Osteoblast (primary cell): ENCODE data around the gene EDIL3. TPM values are rescaled to one million over a fixed set of nuclear protein-coding genes. Genes with fewer than 3 reads are reported as not detected.

ENCODE experiments used
- DNase-seq: peaks from one replicate; pipeline ENCODE4 v3.0.0; 2011; ENCODE audit warnings: low spot score, mixed read lengths; ENCODE audit not compliant: insufficient read length; ENCODE audit errors: missing footprints
- H2AFZ ChIP-seq: 2 replicates; pipeline ENCODE4 v1.6.0; 2011; ENCODE audit warnings: mild to moderate bottlenecking, low read length
- H3K27ac ChIP-seq: 2 replicates; pipeline ENCODE4 v1.5.1; 2011; ENCODE audit warnings: mild to moderate bottlenecking, low read depth, low read length, moderate library complexity
- H3K27me3 ChIP-seq: 2 replicates; pipeline ENCODE4 v1.6.0; 2012; ENCODE audit warnings: mild to moderate bottlenecking, control low read depth, inconsistent platforms, low read length, moderate library complexity; ENCODE audit not compliant: insufficient read depth
- H3K36me3 ChIP-seq: 2 replicates; pipeline ENCODE4 v1.5.1; 2011; ENCODE audit warnings: mild to moderate bottlenecking, low read length, control low read depth, moderate library complexity; ENCODE audit not compliant: insufficient read depth
- H3K4me1 ChIP-seq: 2 replicates; pipeline ENCODE4 v1.5.1; 2011; ENCODE audit warnings: mild to moderate bottlenecking, low read length, control low read depth, moderate library complexity; ENCODE audit not compliant: insufficient read depth
- H3K4me2 ChIP-seq: 2 replicates; pipeline ENCODE4 v1.6.0; 2011; ENCODE audit warnings: mild to moderate bottlenecking, low read length; ENCODE audit not compliant: insufficient read depth
- H3K4me3 ChIP-seq: fragments of 200-600 bp; sonication (generic); 3 replicates; pipeline ENCODE4 v1.5.1; 2012; ENCODE audit warnings: mild to moderate bottlenecking, low read length, inconsistent platforms; ENCODE audit not compliant: insufficient read depth
- H3K79me2 ChIP-seq: 2 replicates; pipeline ENCODE4 v1.6.0; 2012; ENCODE audit warnings: mild to moderate bottlenecking, low read length, control low read depth, inconsistent platforms; ENCODE audit not compliant: insufficient read depth
- H3K9me3 ChIP-seq: 2 replicates; pipeline ENCODE4 v1.5.1; 2011; ENCODE audit warnings: low read depth, low read length, control low read depth
- H4K20me1 ChIP-seq: 2 replicates; pipeline ENCODE4 v1.6.0; 2012; ENCODE audit warnings: mild to moderate bottlenecking, low read length, control low read depth; ENCODE audit not compliant: insufficient read depth
- total RNA-seq: library from RNA; depleted of rRNA; stranded (reverse); fragments of >200 nt; gene quantifications from 2 replicates; pipeline ENCODE4 v1.2.3, GENCODE V29; 2012
- TF ChIP-seq, protein P1 (sequence below): IDR thresholded peaks from 2 replicates; pipeline ENCODE4 v1.5.1; 2011; ENCODE audit warnings: mild to moderate bottlenecking, low read depth, low read length, moderate library complexity; ENCODE audit errors: extremely low read depth

The EDIL3 gene
- total RNA-seq, 1 donor: 366 TPM

DNA sequence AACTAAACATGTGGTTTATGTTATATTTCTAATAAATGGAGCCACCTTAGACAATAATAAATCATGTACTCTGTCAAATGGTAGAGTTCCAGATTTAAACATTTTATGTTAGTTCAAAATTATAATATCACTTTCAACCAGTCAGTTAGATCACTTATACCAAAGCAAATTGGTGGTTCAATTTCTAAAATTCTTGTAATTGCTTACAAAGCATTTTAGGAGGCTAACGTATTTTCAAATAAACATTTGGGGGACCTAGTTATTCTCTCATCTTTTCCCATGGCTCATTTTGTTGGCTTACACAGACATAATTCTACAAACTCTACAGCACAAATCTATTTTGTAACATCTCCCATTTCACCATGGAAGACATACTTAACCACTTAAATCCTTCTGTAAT lies 39.9 kb downstream of the EDIL3 start:
- Histone ChIP-seq H3K9me3 (no peaks in the 10 kb centered on the region), H3K27ac (no peak overlapping the region), H3K4me3 (no peak overlapping the region), H3K4me2 (no peak overlapping the region), H3K79me2 (peaks cover 62% of the 10 kb centered on the region), H3K27me3 (no peaks in the 10 kb centered on the region), H3K36me3 (no peaks in the 10 kb centered on the region), H2AFZ (no peak overlapping the region), H4K20me1 (peaks cover 6% of the 10 kb centered on the region), H3K4me1 (peaks cover 5% of the 10 kb centered on the region)
- DNase-seq: no peak
- TF ChIP-seq, protein P1, sequence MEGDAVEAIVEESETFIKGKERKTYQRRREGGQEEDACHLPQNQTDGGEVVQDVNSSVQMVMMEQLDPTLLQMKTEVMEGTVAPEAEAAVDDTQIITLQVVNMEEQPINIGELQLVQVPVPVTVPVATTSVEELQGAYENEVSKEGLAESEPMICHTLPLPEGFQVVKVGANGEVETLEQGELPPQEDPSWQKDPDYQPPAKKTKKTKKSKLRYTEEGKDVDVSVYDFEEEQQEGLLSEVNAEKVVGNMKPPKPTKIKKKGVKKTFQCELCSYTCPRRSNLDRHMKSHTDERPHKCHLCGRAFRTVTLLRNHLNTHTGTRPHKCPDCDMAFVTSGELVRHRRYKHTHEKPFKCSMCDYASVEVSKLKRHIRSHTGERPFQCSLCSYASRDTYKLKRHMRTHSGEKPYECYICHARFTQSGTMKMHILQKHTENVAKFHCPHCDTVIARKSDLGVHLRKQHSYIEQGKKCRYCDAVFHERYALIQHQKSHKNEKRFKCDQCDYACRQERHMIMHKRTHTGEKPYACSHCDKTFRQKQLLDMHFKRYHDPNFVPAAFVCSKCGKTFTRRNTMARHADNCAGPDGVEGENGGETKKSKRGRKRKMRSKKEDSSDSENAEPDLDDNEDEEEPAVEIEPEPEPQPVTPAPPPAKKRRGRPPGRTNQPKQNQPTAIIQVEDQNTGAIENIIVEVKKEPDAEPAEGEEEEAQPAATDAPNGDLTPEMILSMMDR: no peak

GRCh38 chr5:84343171-84343570 lies 41.5 kb downstream of the EDIL3 start:
- no peak for DNase-seq

DNA sequence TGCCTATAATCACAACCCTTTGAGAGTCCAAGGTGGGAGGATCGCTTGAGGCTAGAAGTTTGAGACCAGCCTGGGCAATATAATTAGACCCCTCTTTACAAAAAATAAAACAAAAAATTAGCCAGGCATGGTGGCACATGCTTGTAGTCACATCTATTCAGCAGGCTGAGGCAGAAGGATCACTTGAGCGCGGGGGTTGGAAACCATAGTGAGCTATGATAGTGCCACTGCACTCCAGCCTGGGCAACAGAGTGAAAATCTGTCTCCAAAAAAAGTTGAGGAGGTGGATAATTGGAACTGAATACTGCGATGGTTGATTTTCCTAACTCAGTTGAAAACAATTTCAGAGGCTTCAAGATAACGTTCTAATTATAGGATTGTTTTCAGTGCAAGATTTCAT lies 52.6 kb downstream of the EDIL3 start:
- no peaks in the 10 kb centered on the region for H3K4me1 ChIP-seq
- TF ChIP-seq, protein P1: no peak
- peaks cover 3% of the 10 kb centered on the region for H3K36me3 ChIP-seq
- H3K4me2 ChIP-seq: no peak overlapping the region
- H3K4me3 ChIP-seq: no peak overlapping the region
- H3K79me2 ChIP-seq: peaks cover 60% of the 10 kb centered on the region
- H3K27ac ChIP-seq: no peak overlapping the region
- H4K20me1 ChIP-seq: peaks cover 4% of the 10 kb centered on the region
- H3K27me3 ChIP-seq: no peaks in the 10 kb centered on the region
- H3K9me3 ChIP-seq: no peaks in the 10 kb centered on the region
- DNase-seq: no peak
- no peak overlapping the region for H2AFZ ChIP-seq

More at GRCh38 chr5:84343171-84343570, 41.5 kb downstream of the EDIL3 start:
- Histone ChIP-seq H3K4me3 (no peak overlapping the region), H4K20me1 (peaks cover 12% of the 10 kb centered on the region), H3K27ac (no peak overlapping the region), H3K79me2 (peaks cover 64% of the 10 kb centered on the region), H3K9me3 (no peaks in the 10 kb centered on the region), H3K4me1 (peaks cover 5% of the 10 kb centered on the region), H3K4me2 (no peak overlapping the region), H2AFZ (no peak overlapping the region), H3K27me3 (no peaks in the 10 kb centered on the region), H3K36me3 (no peaks in the 10 kb centered on the region)
- TF ChIP-seq, protein P1: no peak

DNA sequence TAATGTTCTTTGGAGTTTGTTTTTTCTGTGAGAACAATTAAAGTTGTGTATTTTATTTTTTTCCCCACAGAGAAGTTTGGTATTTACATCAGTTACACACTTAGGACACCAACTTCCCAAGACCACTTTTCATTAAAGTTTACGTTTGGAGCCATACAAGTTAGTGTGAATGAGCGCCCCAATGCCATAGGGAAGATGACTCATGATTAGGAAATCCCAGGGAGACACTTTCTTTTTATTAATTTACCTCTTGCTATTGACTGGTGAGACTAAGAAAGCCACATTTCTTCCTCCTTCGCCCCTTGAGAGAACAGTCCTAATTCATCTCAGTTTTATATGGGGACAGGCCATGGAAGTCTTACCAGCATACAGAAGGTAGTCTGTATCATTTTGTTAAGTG lies 57.1 kb downstream of the EDIL3 start:
- H3K4me2 ChIP-seq: no peak overlapping the region
- no peaks in the 10 kb centered on the region for H4K20me1 ChIP-seq
- H2AFZ ChIP-seq: no peak overlapping the region
- no peaks in the 10 kb centered on the region for H3K27me3 ChIP-seq
- H3K79me2 ChIP-seq: peaks cover 56% of the 10 kb centered on the region
- peaks cover 8% of the 10 kb centered on the region for H3K36me3 ChIP-seq
- no peak for DNase-seq
- no peaks in the 10 kb centered on the region for H3K9me3 ChIP-seq
- H3K4me1 ChIP-seq: no peaks in the 10 kb centered on the region
- no peak overlapping the region for H3K4me3 ChIP-seq
- no peak overlapping the region for H3K27ac ChIP-seq
- TF ChIP-seq, protein P1: no peak
